Activated CD4-positive, alpha-beta T cell treated with anti-CD3 and anti-CD28 coated beads, Interleukin-10, Interleukin-2, amounts not matched to agents 100 ng/mL and 50 ng/mL, durations not matched to agents 16 hours and 8 hours (primary cell): ENCODE results near the gene KRTDAP.
A peak's percentile ranks its signal among the peaks of the same experiment; 100 is the strongest.

Experiments
- DNase-seq: peaks from one replicate; pipeline ENCODE4 v3.0.0-alpha.2; 2020

The KRTDAP gene

GRCh38 chr19:35512831-35513627 lies 22.8 kb upstream of the KRTDAP start:
- no peak for DNase-seq

DNA sequence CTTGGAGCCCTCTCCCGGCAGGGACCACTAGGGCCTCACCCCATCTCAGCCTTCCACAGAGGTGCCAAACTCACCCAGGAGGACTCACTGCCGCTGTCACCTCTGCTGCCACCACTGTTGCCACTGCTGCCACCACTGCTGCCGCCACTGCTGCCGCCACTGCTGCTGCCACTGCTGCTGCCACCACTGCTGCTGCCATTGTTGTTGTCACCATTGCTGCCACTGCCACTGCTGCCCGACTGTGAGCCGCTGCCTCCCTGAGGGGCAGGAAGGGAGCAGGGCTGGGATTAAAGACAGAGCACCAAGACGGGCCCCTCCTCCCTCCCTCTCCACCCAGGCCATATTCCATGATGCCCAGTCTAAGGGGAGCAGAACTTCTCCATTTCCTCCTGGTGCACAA lies 21.1 kb upstream of the KRTDAP start:
- no peak for DNase-seq

- DNase-seq, result no peak
Observed at GRCh38 chr19:35510626-35510964, 20.3 kb upstream of the KRTDAP start.

DNA sequence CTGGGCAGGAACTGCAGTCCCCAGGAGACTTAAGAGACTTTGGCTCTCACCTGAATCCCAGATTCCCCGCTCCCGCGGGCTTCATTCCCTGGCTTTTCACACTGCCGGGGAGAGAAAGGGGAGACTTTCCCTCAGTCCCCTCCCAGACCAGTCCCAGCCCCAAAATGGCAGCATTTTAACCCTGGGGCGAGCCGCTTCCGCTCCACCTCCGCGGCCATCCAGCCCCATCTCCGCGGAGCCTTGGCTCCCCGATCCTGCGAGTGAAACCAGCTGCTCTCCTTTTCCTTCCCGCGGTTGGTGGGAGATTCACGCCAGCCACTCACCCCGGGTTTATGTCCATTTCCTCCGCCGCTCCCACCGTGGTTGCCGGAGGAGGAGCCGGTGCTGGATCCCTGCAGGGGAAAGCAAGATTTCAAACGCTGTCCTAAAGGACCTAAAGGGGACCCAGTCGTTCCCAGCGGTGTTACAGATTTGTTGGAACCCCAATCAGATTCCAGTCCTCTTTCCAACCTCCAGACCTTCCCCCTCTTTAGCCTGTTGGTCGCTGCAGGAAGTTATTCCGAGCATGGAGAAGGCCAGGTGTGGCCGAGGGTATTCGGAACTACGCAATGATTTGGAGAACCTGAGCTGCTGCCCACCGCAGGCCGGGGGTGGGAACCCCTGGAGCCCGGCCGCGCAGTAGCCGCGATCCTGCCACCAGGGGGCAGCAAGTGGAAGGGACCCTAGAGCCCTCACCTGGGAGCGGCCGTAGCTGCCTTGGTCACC lies 19.8 kb upstream of the KRTDAP start:
- DNase-seq, result peak; percentile 70

DNA sequence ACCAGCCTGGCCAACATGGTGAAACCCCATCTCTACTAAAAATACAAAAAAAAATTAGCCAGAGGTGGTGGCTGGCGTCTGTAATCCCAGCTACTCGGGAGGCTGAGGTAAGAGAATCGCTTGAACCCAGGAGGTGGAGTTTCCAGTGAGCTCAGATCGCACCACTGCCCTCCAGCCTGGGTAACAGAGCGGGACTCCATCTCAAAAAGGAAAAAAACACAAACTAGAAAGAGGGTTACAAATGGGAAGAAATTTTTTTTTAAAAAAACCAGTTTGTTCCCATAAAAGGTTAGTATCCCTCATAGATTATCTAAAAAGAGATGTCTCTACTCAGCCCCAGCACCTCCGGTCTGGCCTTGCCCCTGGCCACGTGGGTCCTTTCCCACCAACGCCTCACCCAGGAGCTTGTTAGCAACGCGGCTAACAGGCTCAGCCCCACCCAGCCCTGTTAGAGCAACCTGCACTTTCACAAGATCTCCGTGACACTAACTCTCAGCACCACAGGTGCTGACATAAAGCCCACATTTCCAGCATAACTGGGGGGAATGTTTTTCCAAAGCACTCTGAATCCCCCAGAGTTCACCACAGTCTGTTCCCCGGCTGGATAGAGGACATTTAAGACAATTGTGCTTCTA lies 18.9 kb upstream of the KRTDAP start:
- peak; percentile 9 for DNase-seq

DNA sequence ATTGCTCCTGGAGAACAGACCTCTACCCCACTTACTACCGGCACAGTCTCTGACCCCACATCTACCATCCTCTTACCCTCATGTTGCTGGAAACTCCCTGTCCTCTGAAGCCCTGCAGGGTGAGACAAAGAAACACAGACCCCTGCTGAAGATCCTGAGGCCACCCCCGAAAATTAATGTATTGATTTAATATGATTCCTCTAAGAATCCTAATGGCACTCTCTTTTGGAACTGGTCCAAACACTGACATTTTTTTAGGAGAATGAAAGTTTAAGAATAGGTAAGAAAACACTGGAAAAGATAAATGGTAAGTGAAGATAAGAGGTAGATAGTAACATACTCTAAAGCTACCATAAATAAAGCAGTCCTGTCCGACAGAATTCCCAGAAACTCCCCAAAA lies 17.9 kb upstream of the KRTDAP start:
- no peak for DNase-seq

- no peak for DNase-seq
Observed at GRCh38 chr19:35507561-35507960, 17.3 kb upstream of the KRTDAP start.

DNA sequence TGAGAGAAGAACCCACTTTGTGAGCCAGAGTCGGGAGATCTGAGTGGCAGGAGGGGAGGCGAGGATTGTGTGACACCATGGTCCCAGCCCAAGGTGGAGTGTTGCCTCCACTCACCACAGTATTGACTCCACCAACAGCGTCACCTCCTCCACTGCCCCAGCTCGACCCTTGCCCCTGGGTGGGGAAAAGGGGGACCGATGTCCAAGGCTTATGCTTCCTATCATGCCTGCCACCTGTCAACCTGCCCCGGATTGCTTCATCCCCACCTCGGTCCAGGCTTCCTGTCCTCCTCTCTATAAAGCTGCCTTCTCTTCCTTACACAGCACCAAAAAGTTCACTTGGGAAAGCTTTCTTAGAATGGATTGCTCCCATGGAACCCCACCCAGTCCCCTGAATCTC lies 15.7 kb upstream of the KRTDAP start:
- no peak for DNase-seq

DNA sequence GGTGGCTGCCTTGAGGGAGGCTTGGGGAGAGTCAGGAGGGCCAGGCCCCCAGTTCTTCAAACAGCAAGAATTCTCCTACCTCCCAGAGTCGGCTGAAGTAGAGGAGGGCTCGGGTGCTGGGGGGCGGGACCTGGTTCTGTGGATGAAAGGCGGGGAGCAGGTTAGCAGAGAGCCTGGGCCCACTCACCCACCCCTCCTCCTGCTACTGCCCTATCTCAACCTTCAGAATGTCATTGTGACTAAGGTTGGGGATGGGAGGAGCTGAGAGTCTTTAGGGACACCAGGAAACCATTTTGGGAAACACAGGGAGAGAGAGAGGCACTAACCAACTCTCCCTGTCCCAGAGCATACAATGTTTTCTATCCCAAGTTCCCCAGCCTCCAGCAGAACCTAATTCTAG lies 12.5 kb upstream of the KRTDAP start:
- DNase-seq, result no peak

DNA sequence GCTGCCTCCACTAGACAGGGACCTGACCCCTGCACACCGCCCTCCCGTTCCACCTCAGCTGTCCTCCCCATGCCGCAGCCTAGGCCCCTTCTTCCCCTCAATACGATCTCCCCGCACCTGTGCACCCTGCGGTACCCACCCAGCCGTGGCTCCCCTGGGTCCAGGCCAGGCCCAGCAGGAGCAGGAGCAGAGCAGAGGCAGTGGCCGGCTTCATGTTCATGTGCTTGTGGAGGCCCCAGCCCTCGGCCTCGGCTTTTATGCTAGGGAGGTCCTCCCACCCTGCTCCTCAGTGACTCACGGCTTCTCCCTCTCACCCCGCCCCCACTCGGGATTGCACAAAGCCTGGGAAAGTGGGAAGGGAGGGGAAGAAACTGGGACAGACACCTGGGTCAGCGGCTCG lies 11.4 kb upstream of the KRTDAP start:
- no peak for DNase-seq

DNA sequence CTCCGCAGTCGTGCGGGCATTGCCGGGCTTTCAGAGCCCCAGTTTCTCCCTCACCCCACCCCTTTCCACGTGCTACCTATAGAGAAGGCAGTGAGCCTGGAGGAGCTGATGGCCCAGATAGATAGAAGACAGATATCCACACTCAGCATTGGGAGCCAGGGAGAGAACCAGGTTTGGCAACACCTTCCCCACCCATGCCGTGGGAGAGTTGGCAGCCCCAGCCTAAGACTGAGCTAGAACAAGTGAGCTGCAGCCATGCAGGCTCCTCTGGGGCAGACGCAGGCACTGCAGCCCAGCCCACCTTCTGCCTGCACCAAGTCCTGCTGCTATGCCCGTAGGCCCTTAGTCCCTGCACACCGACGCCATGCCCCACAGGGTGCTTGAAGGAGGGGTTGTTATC lies 10.3 kb upstream of the KRTDAP start:
- no peak for DNase-seq

GRCh38 chr19:35498984-35499527 lies 8.8 kb upstream of the KRTDAP start:
- no peak for DNase-seq

GRCh38 chr19:35498220-35498619 lies 8.0 kb upstream of the KRTDAP start:
- no peak for DNase-seq

- no peak for DNase-seq
Observed at GRCh38 chr19:35497406-35497805, 7.1 kb upstream of the KRTDAP start.

GRCh38 chr19:35495107-35496064 lies 5.1 kb upstream of the KRTDAP start:
- peak; percentile 74 for DNase-seq

GRCh38 chr19:35493971-35494370 lies 3.7 kb upstream of the KRTDAP start:
- no peak for DNase-seq

DNA sequence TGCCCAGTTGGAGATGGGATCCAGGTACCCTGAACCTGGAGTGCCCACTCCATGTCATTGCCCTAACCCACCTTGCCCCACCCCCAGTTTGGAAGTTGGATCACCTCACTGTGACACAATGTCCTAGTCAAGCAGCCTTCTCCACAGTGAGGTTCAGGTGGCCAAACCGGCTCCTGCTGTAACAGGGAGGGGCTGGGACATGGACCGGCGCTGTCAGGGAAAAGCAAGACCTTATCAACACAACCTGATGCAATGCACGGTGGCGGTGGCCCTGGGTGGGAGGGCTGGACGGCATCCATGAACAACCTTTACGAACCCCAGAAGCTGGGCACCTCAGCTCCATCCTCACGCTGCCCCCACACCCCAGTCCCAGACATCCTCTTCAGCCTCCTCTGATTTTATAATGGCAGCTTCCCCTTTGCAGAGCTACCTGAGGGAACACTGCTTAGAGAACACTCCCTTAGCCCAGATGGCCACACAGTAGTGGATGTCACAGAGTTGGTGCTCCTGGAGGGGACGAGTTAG lies 1.6 kb upstream of the KRTDAP start:
- DNase-seq, result no peak

- no peak for DNase-seq
Observed at GRCh38 chr19:35488677-35489076, 1.6 kb downstream of the KRTDAP start.

DNA sequence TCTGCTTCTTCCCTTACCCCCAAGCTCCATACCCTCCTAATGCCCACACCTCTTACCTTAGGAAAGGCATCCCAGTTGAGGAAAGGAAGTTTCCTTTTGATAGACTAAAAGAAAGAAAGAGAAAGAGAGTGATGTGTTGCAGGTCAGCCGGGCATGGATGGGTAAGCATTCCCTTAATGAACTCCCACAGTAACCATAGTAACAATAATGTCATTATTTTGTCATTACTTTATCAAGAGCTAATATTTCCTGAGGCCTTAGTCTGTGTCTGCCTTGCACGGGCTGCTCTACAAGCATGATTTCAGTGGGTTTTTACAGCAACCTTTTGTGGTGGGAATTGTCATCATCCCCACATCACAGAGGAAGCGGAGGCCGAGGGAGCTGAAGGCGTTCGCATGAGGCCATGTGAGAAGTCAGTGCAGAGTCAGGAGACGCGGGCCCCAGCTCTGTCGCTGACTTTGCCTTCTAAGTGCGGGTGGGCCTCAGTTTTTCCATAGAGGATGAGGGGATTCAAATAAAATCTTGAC lies 2.5 kb downstream of the KRTDAP start:
- no peak for DNase-seq

GRCh38 chr19:35486268-35486708 lies 4.0 kb downstream of the KRTDAP start:
- DNase-seq, result no peak

DNA sequence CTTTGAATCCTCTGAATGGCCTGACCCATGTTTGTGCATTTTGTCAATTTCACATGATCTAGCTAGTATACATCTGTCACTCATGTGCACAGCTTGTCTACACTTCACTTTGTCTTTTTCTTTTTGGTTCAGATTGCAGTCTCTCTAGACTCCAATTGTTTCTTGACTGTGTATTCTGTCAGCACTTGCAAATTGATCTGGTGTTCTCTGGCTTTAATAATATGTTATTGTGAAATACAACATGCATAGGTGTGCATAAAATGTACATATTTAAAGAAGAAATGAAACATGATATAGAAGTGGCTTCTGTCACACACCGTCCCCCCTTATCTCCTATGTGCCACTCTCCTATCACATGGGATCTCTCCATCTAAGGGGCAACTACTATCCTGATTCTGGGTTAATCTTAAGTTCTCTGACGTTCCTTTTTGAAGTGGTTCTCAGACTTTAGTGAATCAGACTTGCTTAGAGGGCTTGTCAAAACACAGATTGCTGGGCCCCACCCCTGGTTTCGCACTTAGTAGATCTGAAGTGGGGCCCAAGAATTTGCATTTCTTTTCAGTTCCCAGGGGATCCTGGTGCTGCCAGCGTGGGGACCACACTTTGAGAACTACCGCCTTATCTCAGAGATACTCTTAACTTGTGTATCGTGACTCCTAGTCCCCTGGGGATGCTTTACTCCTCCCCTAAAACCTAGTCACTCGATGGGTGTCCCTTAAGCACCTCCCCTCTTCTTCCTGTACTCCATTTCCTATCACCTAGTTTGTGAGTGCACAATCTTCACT lies 5.8 kb downstream of the KRTDAP start:
- no peak for DNase-seq
